Measurements from ENCODE around the gene MBIP.
A peak's percentile ranks its signal among the peaks of the same experiment; 100 is the strongest.

MBIP gene

GRCh38 chr14:36295642-36296627, 24.5 kb downstream of the MBIP start:
- no peaks in the 10 kb centered on the region for H3K9me3 Mint-ChIP-seq
- H3K4me1 Mint-ChIP-seq (ENCODE audit: low read depth) = peaks cover 1% of the 10 kb centered on the region
- H3K36me3 Mint-ChIP-seq (ENCODE audit: low read depth) = peaks cover 61% of the 10 kb centered on the region
- no peak for DNase-seq
- no peak overlapping the region for H3K4me3 Mint-ChIP-seq
- no peak overlapping the region for H3K27ac Mint-ChIP-seq
- H3K27me3 Mint-ChIP-seq = no peaks in the 10 kb centered on the region

- H3K36me3 Mint-ChIP-seq (ENCODE audit: low read depth) = peaks cover 48% of the 10 kb centered on the region
- H3K4me1 Mint-ChIP-seq (ENCODE audit: low read depth) = no peaks in the 10 kb centered on the region
- no peak for DNase-seq
- H3K4me3 Mint-ChIP-seq = no peak overlapping the region
- no peaks in the 10 kb centered on the region for H3K27me3 Mint-ChIP-seq
- no peaks in the 10 kb centered on the region for H3K9me3 Mint-ChIP-seq
- H3K27ac Mint-ChIP-seq = no peak overlapping the region
Measured at GRCh38 chr14:36294543-36294942, 25.9 kb downstream of the MBIP start.

GRCh38 chr14:36293824-36294223, 26.6 kb downstream of the MBIP start:
- DNase-seq = no peak
- Mint-ChIP-seq H3K27me3 (no peaks in the 10 kb centered on the region), H3K27ac (no peak overlapping the region)

GRCh38 chr14:36289954-36290353, 30.5 kb downstream of the MBIP start:
- Mint-ChIP-seq H3K4me1 (ENCODE audit: low read depth) (no peaks in the 10 kb centered on the region), H3K9me3 (no peaks in the 10 kb centered on the region), H3K4me3 (no peak overlapping the region), H3K36me3 (ENCODE audit: low read depth) (peaks cover 5% of the 10 kb centered on the region), H3K27me3 (peaks cover 5% of the 10 kb centered on the region), H3K27ac (no peak overlapping the region)
- no peak for DNase-seq

More at GRCh38 chr14:36293824-36294223, 26.6 kb downstream of the MBIP start:
- H3K4me1 Mint-ChIP-seq (ENCODE audit: low read depth) = no peaks in the 10 kb centered on the region
- no peaks in the 10 kb centered on the region for H3K9me3 Mint-ChIP-seq
- H3K4me3 Mint-ChIP-seq = no peak overlapping the region
- H3K36me3 Mint-ChIP-seq (ENCODE audit: low read depth) = peaks cover 41% of the 10 kb centered on the region

- DNase-seq = no peak
- no peaks in the 10 kb centered on the region for H3K9me3 Mint-ChIP-seq
- no peak overlapping the region for H3K27ac Mint-ChIP-seq
- no peaks in the 10 kb centered on the region for H3K36me3 Mint-ChIP-seq (ENCODE audit: low read depth)
- H3K4me1 Mint-ChIP-seq (ENCODE audit: low read depth) = no peaks in the 10 kb centered on the region
- peaks cover 9% of the 10 kb centered on the region for H3K27me3 Mint-ChIP-seq
- no peak overlapping the region for H3K4me3 Mint-ChIP-seq
Measured at GRCh38 chr14:36288496-36288895, 31.9 kb downstream of the MBIP start.

- H3K4me3 Mint-ChIP-seq = no peak overlapping the region
- H3K27ac Mint-ChIP-seq = no peak overlapping the region
- H3K27me3 Mint-ChIP-seq = peaks cover 35% of the 10 kb centered on the region
- H3K9me3 Mint-ChIP-seq = no peaks in the 10 kb centered on the region
- H3K36me3 Mint-ChIP-seq (ENCODE audit: low read depth) = no peaks in the 10 kb centered on the region
- DNase-seq = no peak
- H3K4me1 Mint-ChIP-seq (ENCODE audit: low read depth) = no peaks in the 10 kb centered on the region
Measured at GRCh38 chr14:36284971-36285595, 35.4 kb downstream of the MBIP start.

- DNase-seq = no peak
- peaks cover 60% of the 10 kb centered on the region for H3K27me3 Mint-ChIP-seq
- H3K36me3 Mint-ChIP-seq (ENCODE audit: low read depth) = no peaks in the 10 kb centered on the region
Measured at GRCh38 chr14:36281309-36281708, 39.1 kb downstream of the MBIP start.

GRCh38 chr14:36279306-36280190, 40.9 kb downstream of the MBIP start:
- DNase-seq = no peak
- no peaks in the 10 kb centered on the region for H3K4me1 Mint-ChIP-seq (ENCODE audit: low read depth)
- H3K36me3 Mint-ChIP-seq (ENCODE audit: low read depth) = no peaks in the 10 kb centered on the region
- no peak overlapping the region for H3K27ac Mint-ChIP-seq
- peaks cover 64% of the 10 kb centered on the region for H3K27me3 Mint-ChIP-seq
- H3K4me3 Mint-ChIP-seq = no peak overlapping the region
- H3K9me3 Mint-ChIP-seq = no peaks in the 10 kb centered on the region

More at GRCh38 chr14:36281309-36281708, 39.1 kb downstream of the MBIP start:
- Mint-ChIP-seq H3K4me3 (no peak overlapping the region), H3K4me1 (ENCODE audit: low read depth) (no peaks in the 10 kb centered on the region), H3K27ac (no peak overlapping the region), H3K9me3 (no peaks in the 10 kb centered on the region)

- peaks cover 12% of the 10 kb centered on the region for H3K4me1 Mint-ChIP-seq (ENCODE audit: low read depth)
- no peak for DNase-seq
- no peak overlapping the region for H3K27ac Mint-ChIP-seq
- no peaks in the 10 kb centered on the region for H3K36me3 Mint-ChIP-seq (ENCODE audit: low read depth)
- H3K27me3 Mint-ChIP-seq = peaks cover 71% of the 10 kb centered on the region
- no peak overlapping the region for H3K4me3 Mint-ChIP-seq
- no peaks in the 10 kb centered on the region for H3K9me3 Mint-ChIP-seq
Measured at GRCh38 chr14:36275741-36276140, 44.7 kb downstream of the MBIP start.

GRCh38 chr14:36271939-36272907, 48.2 kb downstream of the MBIP start:
- Mint-ChIP-seq H3K27me3 (peaks cover 74% of the 10 kb centered on the region), H3K4me1 (ENCODE audit: low read depth) (peaks cover 14% of the 10 kb centered on the region), H3K27ac (peak overlapping the region; percentile 24), H3K9me3 (no peaks in the 10 kb centered on the region), H3K4me3 (peak overlapping the region; percentile 67), H3K36me3 (ENCODE audit: low read depth) (no peaks in the 10 kb centered on the region)
- DNase-seq = peak; percentile 36

GRCh38 chr14:36271222-36271621, 49.2 kb downstream of the MBIP start:
- H3K27ac Mint-ChIP-seq = no peak overlapping the region
- H3K9me3 Mint-ChIP-seq = no peaks in the 10 kb centered on the region
- peaks cover 70% of the 10 kb centered on the region for H3K27me3 Mint-ChIP-seq
- DNase-seq = no peak
- no peak overlapping the region for H3K4me3 Mint-ChIP-seq
- H3K36me3 Mint-ChIP-seq (ENCODE audit: low read depth) = no peaks in the 10 kb centered on the region
- peaks cover 14% of the 10 kb centered on the region for H3K4me1 Mint-ChIP-seq (ENCODE audit: low read depth)

GRCh38 chr14:36270191-36270590, 50.2 kb downstream of the MBIP start:
- DNase-seq = no peak
- peaks cover 74% of the 10 kb centered on the region for H3K27me3 Mint-ChIP-seq
- H3K4me3 Mint-ChIP-seq = no peak overlapping the region
- H3K4me1 Mint-ChIP-seq (ENCODE audit: low read depth) = peaks cover 20% of the 10 kb centered on the region
- H3K36me3 Mint-ChIP-seq (ENCODE audit: low read depth) = no peaks in the 10 kb centered on the region
- H3K27ac Mint-ChIP-seq = no peak overlapping the region
- H3K9me3 Mint-ChIP-seq = no peaks in the 10 kb centered on the region

- DNase-seq = no peak
- H3K27me3 Mint-ChIP-seq = peaks cover 63% of the 10 kb centered on the region
- H3K4me3 Mint-ChIP-seq = no peak overlapping the region
- no peak overlapping the region for H3K27ac Mint-ChIP-seq
- H3K4me1 Mint-ChIP-seq (ENCODE audit: low read depth) = peaks cover 19% of the 10 kb centered on the region
- no peaks in the 10 kb centered on the region for H3K36me3 Mint-ChIP-seq (ENCODE audit: low read depth)
- H3K9me3 Mint-ChIP-seq = no peaks in the 10 kb centered on the region
Measured at GRCh38 chr14:36268121-36268520, 52.3 kb downstream of the MBIP start.
